HPDE6-E6E7 (cell line): Measurements from ENCODE around the gene MYH13.
"Not testable (repeated sequence)": the region's sequence is repeated elsewhere in the genome, so short reads cannot be mapped to it uniquely, and the experiment has no call there.

Source experiments
- DNase-seq: peaks from one replicate; pipeline ENCODE4 v3.0.0; 2011; ENCODE audit warnings: missing footprints; ENCODE audit errors: extremely low spot score

The MYH13 gene

GRCh38 chr17:10304758-10305300, 68.0 kb downstream of the MYH13 start:
- no peak for DNase-seq

DNA sequence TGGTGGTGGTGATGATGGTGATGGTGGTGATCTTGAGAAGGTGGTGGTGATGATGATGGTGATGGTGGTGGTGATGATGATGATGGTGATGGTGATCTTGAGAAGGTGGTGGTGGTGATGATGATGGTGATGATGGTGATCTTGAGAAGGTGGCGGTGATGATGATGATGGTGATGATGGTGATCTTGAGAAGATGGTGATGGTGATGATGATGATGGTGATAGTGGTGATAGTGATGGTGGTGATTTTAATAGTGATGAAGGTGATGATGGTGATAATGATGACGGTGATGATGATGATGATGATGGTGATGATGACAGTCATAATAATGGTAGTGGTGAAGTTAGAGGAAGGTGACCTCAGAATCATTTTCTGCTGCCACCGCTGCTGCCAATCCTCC, 75.1 kb downstream of the MYH13 start:
- DNase-seq = no peak

DNA sequence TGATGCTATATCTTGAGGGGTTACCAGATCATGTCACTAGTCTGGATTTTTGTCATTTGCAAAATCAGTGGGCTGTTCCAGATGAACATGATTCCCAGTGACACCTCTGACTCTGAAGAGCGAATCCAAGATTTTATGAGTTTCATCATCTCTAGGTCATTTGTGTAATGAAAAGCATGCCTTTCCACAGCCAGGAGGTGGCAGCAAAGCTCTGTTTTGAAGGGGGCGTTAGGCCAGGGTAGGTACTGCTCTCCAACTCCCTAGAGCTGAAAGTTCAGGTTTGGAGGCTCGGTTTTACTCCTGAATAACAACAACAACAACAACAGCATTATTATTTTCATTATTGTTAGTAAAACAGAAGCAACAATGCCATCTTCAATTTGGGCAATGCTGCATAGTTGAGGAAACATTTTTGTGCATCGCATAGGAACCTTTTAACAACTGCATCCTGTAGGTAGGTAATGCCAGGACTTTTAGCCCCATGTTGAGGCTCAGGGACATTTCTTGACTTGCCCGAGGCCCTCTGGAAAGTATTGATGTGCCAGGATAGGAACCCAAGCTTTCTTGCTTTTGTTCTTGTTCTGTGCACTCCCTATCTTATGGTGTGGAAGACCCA, 77.0 kb downstream of the MYH13 start:
- peak; percentile 14 for DNase-seq

DNA sequence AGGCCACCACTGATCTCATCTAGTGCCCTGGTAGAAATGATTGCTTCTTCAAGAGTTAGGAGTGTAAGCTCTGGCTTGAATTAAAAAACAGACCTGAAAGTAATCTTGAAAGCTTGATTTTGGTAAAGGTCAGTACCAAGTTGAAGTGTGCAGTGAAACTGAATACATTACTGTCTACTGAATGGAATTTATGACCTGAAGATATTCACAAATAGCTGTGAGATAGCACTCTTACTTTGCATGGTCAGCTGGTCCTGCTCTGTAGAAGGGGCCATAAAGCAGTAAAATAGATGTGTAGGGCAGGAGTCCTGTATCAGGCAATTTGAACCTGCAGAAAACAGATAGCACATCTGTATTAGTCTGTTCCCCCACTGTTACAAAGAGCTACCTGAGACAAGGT, 78.6 kb downstream of the MYH13 start:
- no peak for DNase-seq

DNA sequence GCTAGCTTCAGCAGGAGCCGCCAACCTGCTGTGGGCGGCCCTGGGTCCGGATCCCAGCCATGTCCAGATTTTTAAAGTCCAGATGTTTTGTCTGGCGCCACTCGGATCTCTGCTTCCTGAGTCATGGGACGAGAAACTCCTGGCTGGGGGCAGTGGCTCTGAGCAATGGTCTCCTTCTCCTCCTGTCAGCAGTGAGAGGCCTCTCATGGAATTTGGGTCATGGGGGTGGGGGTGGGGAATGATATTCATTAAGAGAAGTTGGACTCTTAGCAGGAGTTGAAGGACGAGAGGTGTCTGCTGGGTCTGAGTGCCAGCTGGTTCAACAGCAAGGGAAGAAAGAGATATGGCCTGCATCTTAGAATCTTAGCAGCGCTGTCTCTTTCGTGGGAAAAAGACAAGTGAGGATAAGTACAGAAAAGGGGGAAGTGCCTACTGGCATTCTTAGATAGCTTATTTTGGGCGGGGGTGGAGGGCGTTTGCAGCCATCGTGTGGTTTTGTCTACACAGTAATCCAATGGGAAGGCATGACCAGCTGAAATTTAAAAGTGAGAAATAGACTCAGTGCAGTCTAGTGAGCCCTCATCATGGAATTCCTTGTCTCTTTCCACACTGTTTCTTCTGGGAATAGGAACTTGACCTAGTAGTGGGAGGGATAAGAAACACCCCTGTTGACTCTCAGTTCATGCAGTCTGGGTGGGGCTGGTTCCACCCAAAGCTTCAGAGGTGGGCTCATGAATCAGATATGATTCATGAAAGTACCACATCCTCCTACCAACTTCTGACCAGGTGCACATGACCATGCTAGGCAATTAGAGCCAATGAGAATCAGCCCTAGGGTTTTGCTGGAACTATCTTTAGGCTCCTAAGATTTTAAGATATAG, 80.5 kb downstream of the MYH13 start:
- DNase-seq = no peak

GRCh38 chr17:10291576-10291975, 81.2 kb downstream of the MYH13 start:
- not testable (repeated sequence) for DNase-seq

GRCh38 chr17:10290041-10290440, 82.8 kb downstream of the MYH13 start:
- DNase-seq = no peak

- no peak for DNase-seq
These were observed 86.5 kb downstream of the MYH13 start for GRCh38 chr17:10286324-10286723.

GRCh38 chr17:10285896-10286295, 86.9 kb downstream of the MYH13 start:
- no peak for DNase-seq

DNA sequence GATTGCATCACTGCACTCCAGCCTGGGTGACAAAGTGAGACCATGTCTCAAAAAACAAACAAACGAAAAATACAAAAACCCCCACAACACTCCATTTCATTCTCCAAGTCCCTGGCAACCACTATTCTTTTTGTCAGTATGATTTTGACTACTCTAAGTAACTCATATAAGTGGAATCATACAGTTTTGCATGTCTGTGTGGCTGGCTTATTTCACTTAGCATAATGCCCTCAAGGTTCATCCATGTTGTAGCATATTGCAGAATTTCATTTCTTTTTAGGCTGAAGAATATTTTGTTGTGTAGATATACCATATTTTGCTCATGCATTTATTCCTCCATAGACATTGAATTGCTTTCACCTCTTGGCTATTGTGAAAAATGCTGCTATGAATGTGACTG, 92.7 kb downstream of the MYH13 start:
- DNase-seq = no peak

- no peak for DNase-seq
These were observed 94.6 kb downstream of the MYH13 start for GRCh38 chr17:10278218-10278617.

DNA sequence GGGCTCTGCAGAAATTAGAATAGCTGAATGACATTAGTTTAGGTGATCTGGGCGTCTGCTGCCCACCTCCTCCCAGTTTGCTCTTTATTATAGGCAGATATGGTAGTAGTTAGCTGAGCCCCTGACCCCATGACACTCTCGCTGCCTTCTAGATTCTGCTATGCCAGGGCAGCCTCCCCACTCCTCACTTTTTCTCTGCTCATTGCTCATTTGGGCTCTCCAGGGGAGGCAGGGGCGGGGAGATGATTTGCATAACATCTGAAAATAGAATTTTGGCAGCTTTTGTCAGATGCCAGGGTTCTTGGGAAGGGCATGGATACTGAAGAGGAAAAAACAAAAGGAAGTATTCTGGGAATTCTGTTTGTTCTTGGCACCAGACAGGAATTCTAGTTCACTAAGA, 96.4 kb downstream of the MYH13 start:
- no peak for DNase-seq

DNA sequence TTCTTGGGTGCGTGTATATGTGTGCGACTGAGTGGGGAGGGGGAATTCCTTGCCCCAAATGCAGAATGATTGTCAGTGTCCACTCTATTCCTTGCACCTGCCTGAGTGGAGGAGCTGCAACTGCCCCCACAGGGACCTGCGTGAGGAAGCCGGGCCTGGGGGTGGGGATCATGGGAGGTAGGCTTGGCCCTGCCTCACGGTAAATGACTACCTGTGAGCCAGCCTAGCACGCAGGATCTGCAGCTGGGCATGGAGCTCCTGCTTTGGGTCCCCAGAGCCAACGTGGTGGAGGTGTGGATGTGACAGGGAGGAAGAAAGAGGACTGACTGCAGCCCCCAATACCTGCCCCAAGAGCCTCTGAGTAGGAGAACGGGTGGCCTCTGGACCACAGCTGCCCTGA, 97.4 kb downstream of the MYH13 start:
- DNase-seq = no peak

DNA sequence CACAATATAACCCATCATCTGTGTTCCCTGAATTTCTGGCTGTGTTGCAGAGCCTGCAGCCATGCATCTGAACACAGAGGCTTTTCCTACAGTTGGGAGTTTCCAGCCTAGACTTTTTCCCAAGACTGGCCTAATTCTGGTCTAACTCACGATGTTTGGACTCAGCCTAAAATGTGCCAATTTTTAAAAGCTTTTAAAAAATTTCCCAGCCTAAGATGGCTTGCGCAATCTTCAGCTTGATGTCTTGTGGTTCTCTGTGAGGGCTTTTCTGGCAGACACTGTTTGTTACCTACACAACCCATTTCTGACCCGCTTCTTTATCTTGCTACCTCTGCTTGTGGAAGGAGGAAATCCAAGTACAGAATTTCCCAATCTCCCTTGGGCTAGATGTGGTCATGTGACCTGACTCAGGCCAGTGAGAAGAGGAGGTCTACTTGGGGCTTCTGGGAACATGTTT, 101.7 kb downstream of the MYH13 start:
- no peak for DNase-seq

GRCh38 chr17:10270258-10270657, 102.5 kb downstream of the MYH13 start:
- no peak for DNase-seq

DNA sequence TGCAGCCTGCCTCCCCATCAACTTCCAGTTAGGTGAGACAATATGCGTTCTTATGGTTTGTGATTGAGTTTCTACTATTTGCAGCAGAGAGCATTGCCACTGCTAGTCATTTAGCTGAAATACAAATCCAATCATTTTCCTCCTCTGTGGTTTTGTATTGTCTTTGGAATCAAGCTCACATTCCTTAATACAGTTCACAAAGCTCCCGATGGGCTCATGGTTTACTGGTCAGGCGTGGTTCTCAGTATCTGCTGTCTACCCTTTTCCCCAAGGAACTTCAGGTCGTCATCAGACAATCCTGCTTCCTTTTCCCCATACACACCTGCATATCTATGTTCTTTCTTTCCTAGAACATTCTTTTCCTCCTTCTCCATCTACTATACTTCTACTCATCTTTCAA, 104.8 kb downstream of the MYH13 start:
- no peak for DNase-seq

GRCh38 chr17:10266296-10266876, 106.4 kb downstream of the MYH13 start:
- no peak for DNase-seq

DNA sequence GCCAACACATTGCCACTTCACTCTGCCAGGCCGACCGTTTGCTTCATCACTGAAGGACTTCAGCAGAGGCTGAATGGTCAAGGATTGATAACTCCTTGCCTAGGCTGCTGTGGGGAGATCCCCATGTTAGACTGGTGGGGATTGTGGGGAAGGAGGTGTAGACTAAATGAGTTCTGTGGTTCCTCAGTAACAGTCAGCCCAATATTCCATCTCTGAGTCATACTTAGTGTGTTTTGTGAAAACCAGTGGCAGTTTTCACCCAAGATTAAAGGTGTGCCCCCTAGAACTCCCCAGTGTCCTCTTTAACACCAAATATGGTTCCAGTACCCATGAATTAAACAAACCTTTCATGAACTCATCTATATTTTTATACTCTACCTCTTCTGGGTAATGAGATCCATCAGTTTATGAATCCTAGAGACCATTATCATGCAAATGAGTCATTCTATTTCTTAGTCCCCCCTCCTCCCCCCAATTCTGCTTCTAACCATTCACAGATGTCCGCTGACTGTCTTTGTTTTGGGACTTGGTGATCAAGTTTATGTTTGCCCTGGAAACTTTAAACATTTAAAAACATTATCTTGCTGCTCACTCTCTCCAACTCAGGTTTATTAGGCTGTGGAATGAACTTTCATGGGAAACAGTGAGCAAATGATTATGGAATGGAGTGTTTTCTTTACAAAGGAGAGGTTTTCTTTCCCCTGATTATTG, 107.6 kb downstream of the MYH13 start:
- no peak for DNase-seq

DNA sequence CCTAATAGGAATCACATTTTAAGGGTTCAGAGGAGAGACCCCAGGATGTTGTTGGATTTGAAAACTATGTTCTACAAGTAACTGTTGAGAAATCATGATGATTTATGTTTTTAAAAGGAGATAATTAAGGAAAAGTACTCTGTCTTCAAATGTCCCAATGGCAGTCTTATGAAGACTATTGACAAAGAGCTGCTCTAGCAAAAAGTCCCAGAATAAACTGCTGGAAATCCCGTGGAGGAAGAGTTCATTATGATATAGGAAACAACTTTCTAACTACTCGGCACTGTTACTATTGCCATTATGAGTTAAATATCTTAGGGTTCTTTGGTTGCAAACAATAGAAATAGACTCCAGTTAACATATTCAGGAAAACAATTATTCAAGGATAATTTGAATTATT, 108.8 kb downstream of the MYH13 start:
- no peak for DNase-seq

- no peak for DNase-seq
These were observed 110.4 kb downstream of the MYH13 start for GRCh38 chr17:10262451-10262850.

GRCh38 chr17:10261098-10261497, 111.7 kb downstream of the MYH13 start:
- DNase-seq = no peak
